ENCODE measurements around the gene HEATR1.
"Not testable (repeated sequence)": the region's sequence is repeated elsewhere in the genome, so short reads cannot be mapped to it uniquely, and the experiment has no call there.

Gene HEATR1

DNA sequence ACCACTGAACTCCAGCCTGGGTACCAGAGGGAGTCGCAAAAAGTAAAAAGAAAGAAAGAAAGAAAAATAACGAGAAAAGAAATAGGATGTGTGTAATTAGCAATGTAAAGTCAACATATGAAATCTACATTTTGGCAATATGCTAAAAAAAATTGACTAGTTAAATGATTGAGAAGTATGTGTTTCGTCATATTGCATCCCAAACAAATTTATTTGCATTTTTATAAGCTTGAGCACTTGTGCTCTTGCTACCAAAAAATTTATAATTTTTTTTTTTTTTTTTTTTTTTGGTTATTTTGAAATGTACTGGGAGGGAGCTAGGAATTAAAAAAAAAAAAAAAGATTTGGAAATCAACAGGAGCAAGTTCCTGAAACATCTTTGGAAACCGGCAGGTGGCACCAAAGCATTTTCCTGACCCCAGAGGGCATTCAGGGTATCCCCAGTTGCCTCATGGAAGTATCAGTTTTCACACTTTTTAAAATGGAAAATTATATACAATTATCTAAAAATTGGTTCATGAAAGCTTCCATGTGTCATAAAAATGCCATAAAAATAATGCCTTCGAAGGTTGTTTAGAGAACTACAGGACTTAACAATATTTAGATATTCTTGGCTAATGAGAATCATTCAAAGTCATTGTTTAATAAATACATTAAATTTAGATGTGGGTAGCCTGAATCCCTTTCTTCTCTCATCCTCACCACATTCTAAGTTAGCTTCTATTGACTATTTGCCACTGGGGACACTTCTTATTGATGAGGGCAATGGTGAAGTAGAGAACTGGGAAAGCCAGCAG lies 4.8 kb upstream of the HEATR1 start:
- H3K9me3 ChIP-seq (ENCODE audit: control insufficient read depth, insufficient read depth, low read depth, low read length): no peaks in the 10 kb centered on the region
- H3K4me3 ChIP-seq (ENCODE audit: low read depth, low read length): no peak overlapping the region
- no peak for TF ChIP-seq BCL11A (tag by site-specific recombination; IDR thresholded peaks at IDR 0.05; ENCODE audit: low read depth)
- no peak for TF ChIP-seq ZNF214 (tag by site-specific recombination; IDR thresholded peaks at IDR 0.05; ENCODE audit: borderline replicate concordance)
- TF ChIP-seq IKZF3 (tag by site-specific recombination; IDR thresholded peaks at IDR 0.05): 0 out of 2 replicates have a peak, but pooled peaks have one; percentile 68
- no peak; the same call in 1 of the 2 replicates for TF ChIP-seq ZNF335 (tag by site-specific recombination; conservative IDR thresholded peaks at IDR 0.05)
- TF ChIP-seq ZNF175 (tag by site-specific recombination; IDR thresholded peaks at IDR 0.05): no peak
- TF ChIP-seq PATZ1 (tag by site-specific recombination; IDR thresholded peaks at IDR 0.05): no peak
- 0 out of 2 replicates have a peak, but pooled peaks have one; percentile 33 for TF ChIP-seq KLF10 (tag by site-specific recombination; IDR thresholded peaks at IDR 0.05)
- no peak for TF ChIP-seq ZNF350 (tag by site-specific recombination; IDR thresholded peaks at IDR 0.05)
- no peak for TF ChIP-seq ZNF155 (tag by site-specific recombination; IDR thresholded peaks at IDR 0.05)
- peak; percentile 31; the same call in 1 of the 2 replicates for TF ChIP-seq ZNF184 (tag by site-specific recombination; IDR thresholded peaks at IDR 0.05)
- TF ChIP-seq SCRT2 (tag by site-specific recombination; IDR thresholded peaks at IDR 0.05): peak; percentile 77
- TF ChIP-seq ZNF10 (tag by site-specific recombination; IDR thresholded peaks at IDR 0.05): no peak
- peak; percentile 74 for TF ChIP-seq ZNF654 (tag by site-specific recombination; IDR thresholded peaks at IDR 0.05; ENCODE audit: low read depth)
- peak; percentile 95 for TF ChIP-seq ZNF362 (tag by site-specific recombination; IDR thresholded peaks at IDR 0.05)
- TF ChIP-seq PRDM6 (tag by site-specific recombination; IDR thresholded peaks at IDR 0.05): peak; percentile 27; the same call in 1 of the 2 replicates
- no peak for TF ChIP-seq ZNF560 (tag by site-specific recombination; IDR thresholded peaks at IDR 0.05; ENCODE audit: borderline replicate concordance)
- peak; percentile 57; the same call in 1 of the 2 replicates for TF ChIP-seq SP7 (tag by site-specific recombination; IDR thresholded peaks at IDR 0.05)
- TF ChIP-seq ZNF660 (tag by site-specific recombination; IDR thresholded peaks at IDR 0.05): peak; percentile 91; the same call in 1 of the 2 replicates
- no peak for TF ChIP-seq TCF7L2 (IDR thresholded peaks at IDR 0.05; ENCODE audit: borderline replicate concordance, low read depth, low read length)
- no peaks in the 10 kb centered on the region for H3K4me1 ChIP-seq (ENCODE audit: control insufficient read depth, insufficient read depth, low read length)
- H3K36me3 ChIP-seq (ENCODE audit: control insufficient read depth in 2 of 2, insufficient read depth in 1 of 2, low read length in 2 of 2): no peaks in the 10 kb centered on the region
- ChIA-PET CTCF (interaction anchor here (0.5 to 3.2 kb wide), 63 partner anchors 9 to 1864 kb away, joined by 3 to 49 read pairs (median 3); no protein-coding TSS in a partner anchor), POLR2A (interaction anchor here (0.6 to 0.9 kb wide), 7 partner anchors 79 to 473 kb away, joined by 3 to 5 read pairs (median 3); partner anchors contain the start of genes MTR and RYR2)
- H3K27ac ChIP-seq (ENCODE audit: extremely low read depth, low read depth, low read length): no peak overlapping the region

- CTCF ChIA-PET: interaction anchor here (2.3 to 4.0 kb wide), 3 partner anchors 80 to 779 kb away, joined by 8 to 24 read pairs (median 16); no protein-coding TSS in a partner anchor
- H3K9me3 ChIP-seq (ENCODE audit: control insufficient read depth, insufficient read depth, low read depth, low read length); POLR2A ChIA-PET; H3K27ac ChIP-seq (ENCODE audit: extremely low read depth, low read depth, low read length); H3K36me3 ChIP-seq (ENCODE audit: control insufficient read depth in 2 of 2, insufficient read depth in 1 of 2, low read length in 2 of 2); H3K4me1 ChIP-seq (ENCODE audit: control insufficient read depth, insufficient read depth, low read length); H3K4me3 ChIP-seq (ENCODE audit: low read depth, low read length): not testable (repeated sequence)
Observed at GRCh38 chr1:236607597-236607996, 3.3 kb upstream of the HEATR1 start.

All from HEK293 (cell line).